HEK293 (cell line): ENCODE data around the gene CFAP58.

ENCODE experiments used
- CTCF ChIP-seq: fragments of 450-650 bp; formaldehyde crosslinking; IDR thresholded peaks from 2 replicates; pipeline ENCODE4 v1.5.1; 2016; ENCODE audit warnings: missing biosample characterization, missing genetic modification characterization
- KLF1 ChIP-seq: fragments of 450-650 bp; formaldehyde crosslinking; IDR thresholded peaks from 2 replicates; pipeline ENCODE4 v1.5.1; 2016; ENCODE audit warnings: missing biosample characterization, missing genetic modification characterization
- PRDM10 ChIP-seq: fragments of 450-650 bp; formaldehyde crosslinking; IDR thresholded peaks from 2 replicates; pipeline ENCODE4 v1.5.1; 2016; ENCODE audit warnings: missing biosample characterization, missing genetic modification characterization
- PRDM2 ChIP-seq: fragments of 450-650 bp; formaldehyde crosslinking; IDR thresholded peaks from 2 replicates; pipeline ENCODE4 v1.5.1; 2016; ENCODE audit warnings: missing biosample characterization, missing genetic modification characterization, borderline replicate concordance
- TCF7L2 ChIP-seq: IDR thresholded peaks from 2 replicates; pipeline ENCODE4 v1.6.1; 2011; ENCODE audit warnings: low read depth, mild to moderate bottlenecking, inconsistent platforms, low read length, moderate library complexity, borderline replicate concordance
- YY1 ChIP-seq: fragments of 450-650 bp; formaldehyde crosslinking; IDR thresholded peaks from 2 replicates; pipeline ENCODE4 v1.5.1; 2018; ENCODE audit warnings: missing biosample characterization, missing genetic modification characterization
- ZBTB49 ChIP-seq: fragments of 450-650 bp; formaldehyde crosslinking; IDR thresholded peaks from 2 replicates; pipeline ENCODE4 v1.5.1; 2016; ENCODE audit warnings: missing biosample characterization, missing genetic modification characterization, low read depth
- ZNF138 ChIP-seq: fragments of 450-650 bp; formaldehyde crosslinking; IDR thresholded peaks from 2 replicates; pipeline ENCODE4 v1.5.1; 2016; ENCODE audit warnings: missing biosample characterization, missing genetic modification characterization, borderline replicate concordance
- ZNF501 ChIP-seq: fragments of 450-650 bp; formaldehyde crosslinking; IDR thresholded peaks from 2 replicates; pipeline ENCODE4 v1.5.1; 2016; ENCODE audit warnings: missing biosample characterization, missing genetic modification characterization
- ZNF677 ChIP-seq: fragments of 450-650 bp; IDR thresholded peaks from 2 replicates; pipeline ENCODE4 v1.5.0; 2018; ENCODE audit warnings: missing biosample characterization, mild to moderate bottlenecking, missing genetic modification characterization, moderate library complexity
- ZNF768 ChIP-seq: fragments of 450-650 bp; formaldehyde crosslinking; IDR thresholded peaks from 2 replicates; pipeline ENCODE4 v1.5.1; 2018; ENCODE audit warnings: missing biosample characterization, mild to moderate bottlenecking, missing genetic modification characterization

- TF ChIP-seq ZNF138 (tag by site-specific recombination) (no peak), KLF1 (tag by site-specific recombination) (no peak), PRDM10 (tag by site-specific recombination) (no peak), ZBTB49 (no peak), ZNF501 (tag by site-specific recombination) (no peak), CTCF (tag by site-specific recombination) (no peak), ZNF677 (tag by site-specific recombination) (no peak), ZNF768 (tag by site-specific recombination) (no peak), TCF7L2 (no peak), PRDM2 (tag by site-specific recombination) (no peak), YY1 (tag by site-specific recombination) (no peak)
Observed at GRCh38 chr10:104318326-104318725, 35.3 kb upstream of the CFAP58 start.
